NCI-H2196 treated with DMSO at 0.1 percent for 48 hours (cell line): Measurements from ENCODE around the gene RAVER1.
"Not testable (repeated sequence)": the region's sequence is repeated elsewhere in the genome, so short reads cannot be mapped to it uniquely, and the experiment has no call there.

ENCODE experiments used
- DNase-seq: peaks from one replicate; lab custom pipeline; 2025; ENCODE audit not compliant: unreplicated experiment; lab: John Stamatoyannopoulos, UW

RAVER1 gene, protein sequence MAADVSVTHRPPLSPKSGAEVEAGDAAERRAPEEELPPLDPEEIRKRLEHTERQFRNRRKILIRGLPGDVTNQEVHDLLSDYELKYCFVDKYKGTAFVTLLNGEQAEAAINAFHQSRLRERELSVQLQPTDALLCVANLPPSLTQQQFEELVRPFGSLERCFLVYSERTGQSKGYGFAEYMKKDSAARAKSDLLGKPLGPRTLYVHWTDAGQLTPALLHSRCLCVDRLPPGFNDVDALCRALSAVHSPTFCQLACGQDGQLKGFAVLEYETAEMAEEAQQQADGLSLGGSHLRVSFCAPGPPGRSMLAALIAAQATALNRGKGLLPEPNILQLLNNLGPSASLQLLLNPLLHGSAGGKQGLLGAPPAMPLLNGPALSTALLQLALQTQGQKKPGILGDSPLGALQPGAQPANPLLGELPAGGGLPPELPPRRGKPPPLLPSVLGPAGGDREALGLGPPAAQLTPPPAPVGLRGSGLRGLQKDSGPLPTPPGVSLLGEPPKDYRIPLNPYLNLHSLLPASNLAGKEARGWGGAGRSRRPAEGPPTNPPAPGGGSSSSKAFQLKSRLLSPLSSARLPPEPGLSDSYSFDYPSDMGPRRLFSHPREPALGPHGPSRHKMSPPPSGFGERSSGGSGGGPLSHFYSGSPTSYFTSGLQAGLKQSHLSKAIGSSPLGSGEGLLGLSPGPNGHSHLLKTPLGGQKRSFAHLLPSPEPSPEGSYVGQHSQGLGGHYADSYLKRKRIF

DNA sequence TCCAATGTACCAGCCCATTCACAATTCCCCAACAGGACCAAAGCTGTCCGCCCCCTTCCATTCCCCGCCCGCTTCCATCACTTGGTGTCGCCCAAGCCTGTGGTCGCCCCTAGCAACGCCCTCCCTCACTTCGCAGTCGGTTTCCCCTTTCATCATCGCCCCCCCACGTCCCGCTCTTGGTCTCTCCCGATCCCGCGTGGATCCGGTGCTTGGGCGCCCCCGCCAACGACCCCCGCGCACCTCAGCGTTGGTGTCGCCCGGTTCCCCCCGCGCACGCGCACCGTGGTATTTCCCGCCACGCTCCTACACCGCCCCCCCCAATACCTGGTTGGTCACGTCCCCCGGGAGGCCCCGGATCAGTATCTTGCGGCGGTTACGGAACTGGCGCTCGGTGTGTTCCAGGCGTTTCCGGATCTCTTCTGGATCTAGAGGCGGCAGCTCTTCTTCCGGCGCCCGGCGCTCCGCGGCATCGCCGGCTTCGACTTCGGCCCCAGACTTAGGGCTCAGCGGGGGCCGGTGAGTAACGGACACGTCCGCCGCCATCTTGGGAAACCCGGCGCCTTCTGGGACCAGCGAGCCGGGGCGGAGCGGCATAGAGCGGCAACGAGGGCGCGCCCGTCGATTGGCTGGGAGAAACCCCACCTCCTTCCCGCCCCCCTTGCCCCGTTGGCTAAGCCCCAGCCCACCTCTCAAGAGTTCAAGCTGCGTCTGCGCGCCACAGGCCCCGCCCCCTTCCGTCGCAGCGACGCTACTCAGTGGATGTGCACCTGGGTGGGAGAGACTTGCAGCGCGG is at the start of gene RAVER1:
TSS of gene RAVER1 (minus strand) at position 565 of the 793 bp plus-strand sequence. CDS start at position 543, 22 bp downstream.
- DNase-seq = peak; percentile 91

DNA sequence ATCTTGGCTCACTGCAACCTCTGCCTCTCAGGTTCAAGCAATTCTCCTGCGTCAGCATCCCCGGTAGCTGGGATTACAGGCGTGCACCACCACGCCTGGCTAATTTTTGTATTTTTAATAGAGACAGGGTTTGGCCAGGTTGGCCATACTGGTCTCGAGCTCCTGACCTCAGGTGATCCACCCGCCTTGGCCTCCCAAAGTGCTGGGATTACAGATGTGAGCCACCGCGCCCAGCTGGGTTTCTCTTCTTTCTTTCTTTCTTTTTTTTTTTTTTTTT is 49.8 kb upstream of the RAVER1 start:
- DNase-seq = not testable (repeated sequence)

DNA sequence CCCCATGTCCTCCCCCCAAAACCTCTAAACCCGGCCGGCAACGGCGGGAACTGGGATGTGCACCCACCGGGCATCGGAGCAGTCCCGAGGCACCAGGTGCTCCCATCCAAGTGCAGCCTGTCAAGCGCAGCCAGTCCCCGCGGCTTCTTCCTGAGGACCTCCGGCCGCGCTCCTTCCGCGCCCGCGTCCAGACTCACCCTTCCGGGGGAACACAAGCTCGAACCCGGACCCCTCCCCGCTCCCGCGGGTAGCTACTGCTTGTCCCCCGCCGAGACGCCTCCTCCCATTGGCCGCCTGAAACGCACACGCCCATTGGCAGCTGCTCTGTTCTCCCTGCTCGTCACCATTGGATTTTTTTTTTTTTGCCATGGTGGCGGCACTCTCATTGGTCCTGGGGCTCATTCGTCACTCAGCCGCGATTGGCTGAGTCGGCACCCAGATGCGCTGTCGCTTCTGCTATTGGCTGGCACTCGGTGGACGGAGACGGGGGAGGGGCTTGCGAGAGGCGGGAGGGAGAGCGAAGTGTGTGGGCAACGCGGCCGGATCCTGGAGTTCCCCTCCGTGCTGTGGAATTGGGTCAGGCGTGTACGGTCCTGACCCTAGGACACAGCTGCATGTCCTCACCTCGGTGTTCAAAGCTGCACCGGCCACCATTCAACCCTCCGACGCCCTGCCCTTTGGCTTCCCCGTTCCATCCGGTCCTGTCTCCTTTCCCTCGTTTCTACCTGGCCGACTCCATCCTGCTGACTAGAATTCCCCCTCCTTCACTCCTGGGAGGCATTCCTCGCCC is 47.2 kb upstream of the RAVER1 start, which contains the start of gene TYK2:
TSS of gene TYK2 (minus strand) at position 260 of the 790 bp plus-strand sequence. CDS start 2,166 bp downstream, outside the sequence.
- peak; percentile 94 for DNase-seq

DNA sequence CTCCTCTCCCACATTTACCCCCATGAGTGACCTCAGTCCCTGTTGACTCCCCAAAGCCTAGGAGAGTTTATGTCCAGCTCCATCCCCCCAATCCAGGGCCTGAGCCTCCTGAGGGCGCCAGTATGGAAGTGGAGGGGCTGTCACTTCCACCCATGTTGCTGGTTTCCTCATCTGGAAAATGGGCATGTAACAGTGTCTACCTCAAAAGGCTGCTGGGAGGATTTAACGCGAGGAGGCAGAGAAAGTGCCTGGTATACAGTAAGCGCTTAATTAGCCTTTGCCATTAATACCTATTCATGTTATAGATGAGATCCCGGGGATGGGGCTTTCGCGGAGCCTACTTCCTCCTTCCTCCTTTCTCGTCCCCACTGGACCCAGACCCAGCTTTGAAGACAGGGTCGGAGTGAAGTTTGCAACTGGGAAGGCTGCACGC is 46.6 kb upstream of the RAVER1 start:
- DNase-seq = no peak

DNA sequence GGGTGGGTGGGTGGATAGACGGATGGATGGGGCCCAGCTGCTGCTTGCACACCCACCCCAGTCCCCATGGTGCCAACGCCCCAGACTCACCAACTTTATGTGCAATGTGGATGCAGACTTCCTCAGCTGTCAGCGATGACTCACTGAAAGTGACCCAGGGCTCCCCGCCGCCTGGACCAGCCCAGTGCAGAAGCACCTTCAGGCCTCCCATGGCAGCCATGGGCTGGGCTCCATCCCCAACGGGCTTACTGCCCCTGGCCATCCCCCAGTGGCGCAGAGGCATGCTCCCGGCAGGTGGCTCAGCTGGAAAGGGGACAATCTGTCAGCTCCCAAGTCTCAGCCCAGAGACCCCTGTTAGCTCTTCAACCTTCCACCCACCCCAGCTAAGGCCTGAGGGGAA is 44.8 kb upstream of the RAVER1 start:
- DNase-seq = no peak

DNA sequence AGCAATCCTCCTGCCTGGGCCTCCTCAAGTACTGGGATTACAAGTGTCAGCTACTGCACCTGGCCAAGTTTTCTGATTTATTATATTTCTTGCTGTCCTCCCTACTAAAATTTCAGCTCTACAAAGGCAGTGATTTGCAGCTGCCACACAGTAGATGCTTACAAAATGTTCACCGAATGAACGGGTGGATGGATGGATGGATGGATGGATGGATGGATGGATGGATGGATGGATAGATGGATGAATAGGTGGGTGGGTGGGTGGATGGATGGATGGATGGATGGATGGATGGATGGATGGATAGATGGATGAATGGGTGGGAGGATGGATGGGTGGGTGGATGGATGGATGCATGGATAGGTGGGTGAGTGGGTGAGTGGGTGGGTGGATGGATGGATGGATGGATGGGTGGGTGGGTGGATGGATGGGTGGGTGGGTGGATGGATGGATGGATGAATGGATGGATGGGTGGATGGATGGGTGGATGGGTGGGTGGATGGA is 43.9 kb upstream of the RAVER1 start:
- DNase-seq = not testable (repeated sequence)

DNA sequence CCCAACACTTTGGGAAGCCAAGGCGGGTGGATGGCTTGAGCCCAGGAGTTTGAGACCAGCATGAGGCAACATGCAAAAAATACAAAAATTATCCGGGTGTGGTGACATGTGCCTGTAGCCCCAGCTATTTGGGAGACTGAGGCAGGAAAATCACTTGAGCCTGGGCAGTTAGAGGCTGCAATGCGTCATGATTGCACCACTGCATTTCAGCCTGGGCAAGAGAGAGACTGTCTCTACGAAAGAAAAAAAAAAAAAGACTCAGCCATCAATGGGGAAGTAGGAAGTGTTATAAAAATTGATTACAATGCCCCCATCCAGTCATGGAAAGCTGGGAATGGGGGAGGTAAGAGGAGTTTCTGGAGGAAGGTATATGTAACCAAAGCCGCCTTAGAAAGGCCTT is 41.6 kb upstream of the RAVER1 start:
- DNase-seq = no peak

DNA sequence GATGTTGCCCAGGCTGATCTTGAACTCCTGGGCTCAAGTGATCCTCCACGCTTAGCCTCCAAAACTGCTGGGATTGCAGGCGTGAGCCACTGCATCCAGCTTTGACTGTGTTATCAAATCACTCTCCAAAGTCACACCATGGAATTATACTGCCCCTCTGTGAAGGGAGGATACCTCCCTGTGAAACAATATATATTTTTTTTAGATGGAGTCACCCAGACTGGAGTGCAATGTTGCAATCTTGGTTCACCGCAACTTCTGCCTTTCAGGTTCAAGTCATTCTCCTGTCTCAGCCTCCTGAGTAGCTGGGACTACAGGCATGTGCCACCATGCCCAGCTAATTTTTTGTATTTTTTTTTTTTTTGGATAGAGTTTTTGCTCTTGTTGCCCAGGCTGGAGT is 39.4 kb upstream of the RAVER1 start:
- no peak for DNase-seq

DNA sequence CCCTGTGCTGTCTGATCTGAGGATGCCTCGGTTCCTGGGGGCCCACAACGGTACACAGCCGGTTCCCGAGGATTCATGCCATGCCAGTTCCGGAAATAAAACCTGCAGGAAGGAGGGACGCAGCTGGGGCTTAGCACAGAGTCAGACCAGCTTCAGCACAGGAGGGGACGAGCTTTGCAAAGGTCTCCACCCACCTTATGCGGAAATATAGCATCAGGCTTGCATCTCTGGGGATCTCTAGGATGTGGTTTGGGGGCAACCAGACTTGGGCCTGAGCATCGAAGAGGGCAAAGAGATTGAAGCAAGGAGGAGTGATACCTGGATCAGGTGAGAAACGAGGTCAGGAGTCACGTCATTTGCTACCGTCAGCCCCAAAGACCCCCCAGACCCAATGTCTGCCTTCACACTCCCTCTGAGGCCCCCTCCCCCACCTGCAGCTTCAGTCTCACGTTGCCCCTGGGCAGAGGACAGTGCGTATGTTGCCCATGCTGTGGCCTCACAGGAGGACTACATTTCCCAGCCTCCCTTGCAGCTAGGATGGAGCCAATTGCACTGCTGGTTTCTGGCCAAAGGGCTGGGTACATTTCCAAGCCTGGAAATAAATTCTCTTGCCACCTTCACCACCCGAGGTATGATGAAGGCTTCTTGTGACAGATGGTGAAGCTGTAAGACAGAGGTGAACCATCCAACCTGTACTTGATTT is 34.9 kb upstream of the RAVER1 start:
- no peak for DNase-seq

DNA sequence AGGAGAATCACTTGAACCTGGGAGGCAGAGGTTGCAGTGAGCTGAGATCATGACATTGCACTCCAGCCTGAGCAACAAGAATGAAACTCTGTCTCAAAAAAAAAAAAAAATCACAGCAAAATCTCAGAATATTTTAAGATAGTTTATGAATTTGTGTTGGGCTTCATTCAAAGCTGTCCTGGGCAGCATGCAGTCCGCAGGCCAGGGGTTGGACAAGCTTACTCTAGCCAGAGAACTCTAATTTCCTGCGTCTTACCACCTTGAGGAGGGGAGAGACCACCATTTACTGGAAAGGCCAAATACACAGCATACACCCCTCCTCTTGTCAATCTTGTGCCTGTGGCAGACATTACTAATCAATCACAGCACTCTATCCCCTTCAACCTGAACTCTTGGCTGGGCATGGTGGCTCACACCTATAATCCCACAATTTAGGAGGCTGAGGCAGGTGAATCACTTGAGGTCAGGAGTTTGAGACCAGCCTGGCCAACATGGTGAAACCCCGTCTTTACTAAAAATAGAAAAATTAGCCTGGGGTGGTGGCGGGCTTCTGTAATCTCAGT is 33.7 kb upstream of the RAVER1 start:
- not testable (repeated sequence) for DNase-seq

DNA sequence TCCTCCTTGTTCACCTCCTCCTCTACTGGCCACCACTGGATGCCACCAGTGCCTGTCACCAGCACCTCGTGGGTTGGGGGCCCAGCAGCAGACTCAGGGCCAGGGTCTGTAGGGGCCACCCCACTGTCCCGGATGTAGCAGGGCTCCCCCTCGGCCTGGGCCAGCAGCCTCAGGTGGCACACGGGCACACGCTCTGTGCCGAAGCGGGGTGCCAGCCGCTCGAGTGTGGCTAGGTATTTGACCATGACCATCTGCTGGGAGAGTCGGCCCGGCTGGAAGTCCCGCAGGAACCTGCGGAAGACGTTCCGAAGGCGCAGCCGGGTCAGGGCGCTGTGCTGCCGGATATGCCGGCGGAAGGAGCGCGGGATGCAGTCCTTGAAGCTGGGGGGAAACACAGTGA is 32.2 kb upstream of the RAVER1 start:
- no peak for DNase-seq

DNA sequence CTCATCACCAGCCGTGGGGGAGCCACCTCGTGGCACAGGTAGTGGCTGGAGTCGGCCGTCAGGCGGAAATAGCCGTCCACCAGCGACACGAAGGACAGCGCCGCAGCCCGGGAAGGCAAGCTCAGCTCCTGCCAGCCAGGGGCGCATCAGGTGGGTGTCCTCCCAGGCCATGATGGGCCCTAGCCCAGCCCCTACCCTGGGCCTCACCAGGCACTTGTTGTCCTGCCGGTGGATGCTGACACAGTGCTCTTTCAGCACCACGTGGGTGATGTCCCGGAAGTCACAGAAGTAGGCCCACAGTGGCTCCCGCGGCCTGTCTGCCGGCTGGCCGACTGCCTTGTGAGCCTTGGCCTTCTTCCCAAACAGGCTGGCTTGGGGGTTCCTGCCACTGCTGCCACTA is 31.3 kb upstream of the RAVER1 start:
- no peak for DNase-seq

DNA sequence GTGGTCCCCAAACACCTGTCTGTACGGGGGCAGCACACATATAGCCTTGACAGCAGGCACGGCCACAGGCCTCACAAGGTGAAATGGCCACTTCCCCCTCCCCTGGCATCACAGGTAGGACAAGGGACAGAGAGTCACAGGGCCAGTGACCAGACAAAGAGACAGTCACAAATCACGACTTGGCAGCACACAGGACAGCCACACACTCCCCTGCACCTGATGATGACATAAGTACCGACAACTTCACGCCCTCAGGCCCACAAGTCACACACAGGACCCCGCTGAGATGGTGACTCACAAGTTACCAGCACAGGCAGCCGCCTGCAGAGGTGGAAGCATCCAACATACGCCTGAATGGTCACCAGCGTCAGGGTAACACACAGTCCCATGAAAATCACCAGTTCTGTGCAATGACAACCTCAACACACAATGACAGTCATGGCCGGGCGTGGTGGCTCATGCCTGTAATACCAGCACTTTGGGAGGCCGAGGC is 30.5 kb upstream of the RAVER1 start:
- DNase-seq = no peak

DNA sequence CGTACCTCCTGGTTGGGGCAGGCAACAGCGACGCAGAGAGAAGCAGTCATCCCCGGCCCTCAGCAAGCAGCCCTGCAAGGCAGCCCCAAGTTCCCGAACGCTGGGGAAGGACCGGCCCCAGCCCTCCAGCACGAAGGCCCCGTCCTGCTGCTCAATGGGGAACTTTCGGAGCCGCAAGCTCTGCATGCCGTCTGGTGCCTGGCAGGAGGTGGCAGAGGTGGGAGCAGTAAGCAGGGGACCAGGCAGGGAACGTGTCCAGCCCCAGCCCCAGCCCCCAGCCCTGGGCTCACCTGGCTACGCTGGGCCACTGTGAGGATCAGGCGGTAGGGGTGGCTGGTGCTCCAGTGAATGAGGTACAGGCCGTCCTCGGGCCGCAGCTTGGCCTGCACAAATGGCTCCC is 28.9 kb upstream of the RAVER1 start:
- DNase-seq = no peak

DNA sequence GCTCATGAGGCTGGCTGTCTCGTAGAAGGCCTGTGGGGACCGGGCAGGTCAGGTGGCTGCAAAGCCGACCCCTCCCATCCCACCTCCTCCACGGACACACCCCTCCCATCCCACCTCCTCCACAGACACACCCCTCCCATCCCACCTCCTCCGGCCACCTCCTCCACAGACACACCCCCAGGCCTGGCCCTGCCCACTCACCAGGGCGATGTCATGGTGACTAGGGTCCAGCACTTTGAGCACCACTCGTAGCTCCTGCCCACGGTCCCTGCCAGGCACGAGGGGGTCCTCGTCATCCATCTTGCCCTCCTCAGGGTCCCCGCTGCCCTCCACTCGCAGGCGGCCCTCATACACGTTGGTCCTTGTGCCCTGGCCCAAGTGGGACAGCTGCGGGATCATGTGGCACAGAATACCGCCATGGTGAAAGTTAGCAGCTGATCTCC is 28.3 kb upstream of the RAVER1 start:
- no peak for DNase-seq

DNA sequence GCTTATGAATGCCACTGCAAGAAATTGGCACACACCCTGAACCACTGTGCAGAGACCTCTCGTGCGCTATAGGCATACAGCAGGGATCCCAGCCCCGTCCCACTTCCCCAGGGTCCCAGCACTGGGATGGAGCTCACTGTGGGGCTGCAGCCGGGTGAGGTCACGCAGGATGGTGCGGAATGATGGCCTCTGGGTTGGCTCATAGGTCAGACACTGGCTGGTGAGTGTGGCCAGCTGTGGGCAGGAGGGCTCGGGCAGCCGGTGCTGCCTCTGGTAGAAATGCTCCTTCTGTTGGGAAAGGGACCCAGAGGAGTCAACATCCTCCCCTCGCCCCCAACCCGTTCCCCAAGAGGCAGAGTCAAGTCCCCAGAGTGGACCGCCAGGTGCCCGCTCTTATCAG is 23.1 kb upstream of the RAVER1 start:
- no peak for DNase-seq

DNA sequence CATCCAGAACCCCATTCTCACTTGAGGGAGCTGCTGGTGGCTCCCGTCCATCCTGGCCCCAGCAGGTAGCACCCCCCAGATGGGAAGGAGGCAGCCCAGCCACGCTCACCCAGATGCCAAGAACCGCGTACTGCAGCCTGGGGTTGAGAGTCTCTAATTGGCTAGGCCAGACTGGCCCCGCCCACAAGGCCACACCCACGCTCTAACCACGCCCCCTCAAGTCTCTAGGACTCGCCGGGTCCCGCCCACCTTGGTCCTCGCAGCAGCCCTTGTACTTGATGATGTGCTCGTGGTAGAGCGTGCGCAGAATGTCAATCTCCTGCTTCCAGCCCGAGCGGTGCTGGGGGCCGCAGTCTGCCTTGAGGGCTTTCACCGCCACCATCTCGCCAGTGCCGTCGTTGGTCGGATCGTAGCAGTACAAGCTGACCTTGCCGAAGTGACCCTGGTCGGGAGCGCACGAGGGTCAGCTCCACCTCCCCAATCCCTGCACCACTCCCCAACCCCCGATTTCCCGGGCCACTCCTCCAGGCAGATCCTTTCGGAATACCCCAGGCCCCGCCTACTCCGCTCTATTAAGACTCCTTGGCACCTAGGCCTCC is 20.6 kb upstream of the RAVER1 start:
- DNase-seq = no peak

DNA sequence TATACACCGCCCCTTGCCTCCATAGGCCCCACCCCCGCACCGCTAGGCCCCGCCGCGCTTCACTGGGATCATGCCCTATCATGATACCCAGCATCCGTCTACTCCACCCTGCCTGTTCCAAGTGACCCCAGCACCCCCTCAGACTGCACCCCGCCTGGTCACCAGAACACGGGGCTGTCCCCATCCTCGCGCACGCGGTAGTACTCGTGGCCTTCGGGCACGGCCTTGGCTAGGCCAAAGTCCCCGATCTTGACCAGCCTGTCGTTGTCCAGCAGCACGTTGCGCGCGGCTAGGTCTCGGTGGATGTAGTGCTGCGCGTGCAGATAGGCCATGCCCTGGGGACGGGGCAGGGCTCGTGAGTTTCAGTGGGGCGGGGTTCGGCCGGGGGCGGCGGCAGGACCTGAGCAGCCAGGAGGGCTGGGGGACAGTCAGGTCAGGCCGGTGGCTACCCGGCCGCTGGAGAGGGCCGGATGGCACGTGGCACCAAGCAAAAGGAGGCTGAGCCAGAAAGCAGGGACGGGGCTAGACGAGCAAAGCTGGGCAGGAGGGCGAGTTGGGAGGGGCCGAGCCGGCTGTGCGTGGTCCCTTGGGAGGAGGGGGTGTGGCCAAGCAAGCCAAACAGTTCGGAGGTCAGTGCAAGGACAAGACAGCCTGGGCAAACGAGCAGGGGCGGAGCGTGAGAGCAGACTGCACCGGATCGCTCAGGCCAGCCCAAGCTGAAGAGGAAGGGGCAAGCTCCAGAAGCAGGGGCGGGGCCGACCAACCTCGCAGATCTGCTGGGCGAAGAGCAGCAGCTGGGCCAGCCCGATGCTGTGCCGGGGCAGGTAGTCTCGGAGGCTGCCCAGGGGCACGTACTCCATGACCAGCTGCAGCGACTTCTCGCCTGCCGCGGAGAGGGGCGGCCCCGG is 19.7 kb upstream of the RAVER1 start:
- DNase-seq = no peak
